ENCODE measurements around the gene BICC1.

The BICC1 gene

GRCh38 chr10:58502956-58503355, 9.7 kb upstream of the BICC1 start:
- no peak overlapping the region for H3K27ac ChIP-seq
- TF ChIP-seq ZFX (IDR thresholded peaks at IDR 0.05) (no peak), CTCF (conservative IDR thresholded peaks at IDR 0.05) (no peak)

GRCh38 chr10:58508316-58508715, 4.4 kb upstream of the BICC1 start:
- TF ChIP-seq ZFX (IDR thresholded peaks at IDR 0.05) (no peak), CTCF (conservative IDR thresholded peaks at IDR 0.05) (no peak)
- no peak overlapping the region for H3K27ac ChIP-seq

GRCh38 chr10:58511765-58512490, 744 bp upstream of the BICC1 start:
- TF ChIP-seq CTCF (conservative IDR thresholded peaks at IDR 0.05) (no peak), ZFX (IDR thresholded peaks at IDR 0.05) (no peak)
- H3K27ac ChIP-seq: no peak overlapping the region

GRCh38 chr10:58513188-58514110, 777 bp downstream of the BICC1 start:
- no peak for TF ChIP-seq ZFX (IDR thresholded peaks at IDR 0.05)
- H3K27ac ChIP-seq: no peak overlapping the region

- no peak overlapping the region for H3K27ac ChIP-seq
- TF ChIP-seq ZFX (IDR thresholded peaks at IDR 0.05) (no peak), CTCF (conservative IDR thresholded peaks at IDR 0.05) (no peak)
These were observed 1.6 kb downstream of the BICC1 start for GRCh38 chr10:58514111-58514770.

- TF ChIP-seq CTCF (conservative IDR thresholded peaks at IDR 0.05) (no peak), ZFX (IDR thresholded peaks at IDR 0.05) (no peak)
- H3K27ac ChIP-seq: no peak overlapping the region
These were observed 2.7 kb downstream of the BICC1 start for GRCh38 chr10:58515291-58515941.

GRCh38 chr10:58516119-58516518, 3.4 kb downstream of the BICC1 start:
- H3K27ac ChIP-seq: no peak overlapping the region
- TF ChIP-seq ZFX (IDR thresholded peaks at IDR 0.05): no peak
